Upper lobe of right lung (tissue), 1 donor: Measurements from ENCODE around the gene FAM228B. TPM values are rescaled to one million over a fixed set of nuclear protein-coding genes. Genes with fewer than 3 reads are reported as not detected.

Experiments
- ATAC-seq: fragments of 200-7000 bp; cut with Tn5 transposase; one replicate; pipeline ENCODE4 v1.9.1; 2020; ENCODE audit warnings: mild to moderate bottlenecking, moderate library complexity
- DNase-seq: peaks from one replicate; pipeline ENCODE4 v3.0.0-alpha.2; 2020
- H3K27ac ChIP-seq: fragments of 200-600 bp; one replicate; pipeline ENCODE4 v1.8.0; 2022
- H3K27me3 ChIP-seq: fragments of 200-600 bp; one replicate; pipeline ENCODE4 v1.8.0; 2022; ENCODE audit warnings: mild to moderate bottlenecking
- H3K36me3 ChIP-seq: fragments of 200-600 bp; one replicate; pipeline ENCODE4 v1.8.0; 2022
- H3K4me1 ChIP-seq: fragments of 200-600 bp; one replicate; pipeline ENCODE4 v1.8.0; 2022
- H3K4me3 ChIP-seq: fragments of 200-600 bp; one replicate; pipeline ENCODE4 v1.8.0; 2022; ENCODE audit warnings: mild to moderate bottlenecking
- H3K9me3 ChIP-seq: fragments of 200-600 bp; one replicate; pipeline ENCODE4 v1.8.0; 2022
- CTCF ChIP-seq: fragments of 200-600 bp; IDR thresholded peaks from one replicate; pipeline ENCODE4 v1.8.0; 2022; ENCODE audit warnings: antibody characterized with exemption
- intact Hi-C: fragments of 100-400 bp; cut with DNase I; formaldehyde crosslinking; loops from one replicate; pipeline ENCODE4 v1.11.0; 2022
- total RNA-seq: library from RNA; stranded (reverse); fragmentation: NEBNext Ultra II Directional; extraction: Animal tissue kit (Norgen Biotek cat#: 25700); gene quantifications from one replicate; pipeline ENCODE4 v1.2.1, GENCODE V29; 2021
- donor health status: DM: no; HTN: yes; CAD: no; lungs with severe emphysema.

The FAM228B gene
- total RNA-seq, 1 donor from 2014 or later = 28.4 TPM

DNA sequence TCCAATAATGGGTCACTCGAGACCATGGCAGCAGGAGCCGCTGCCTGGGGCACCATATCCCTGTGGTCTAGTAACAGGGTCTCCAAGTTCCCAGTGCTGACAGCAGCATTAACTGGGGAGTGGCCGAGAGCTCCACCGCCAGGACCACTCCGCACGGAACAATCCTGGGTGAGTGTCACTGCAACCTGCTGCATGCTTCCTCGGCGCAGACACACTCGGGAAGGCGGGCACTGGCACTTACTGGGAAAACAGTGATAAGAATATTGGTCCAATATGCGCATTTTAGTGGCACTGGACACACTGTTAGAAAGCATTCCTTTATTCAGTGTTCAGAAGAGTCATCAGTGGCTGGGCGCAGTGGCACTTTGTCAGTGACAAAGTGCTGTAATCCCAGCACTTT lies 81.2 kb downstream of the FAM228B start:
- no peak overlapping the region for H3K4me3 ChIP-seq
- H3K4me1 ChIP-seq = no peaks in the 10 kb centered on the region
- ATAC-seq (no peak), DNase-seq (no peak)
- intact Hi-C loops = no loop called here
- no peaks in the 10 kb centered on the region for H3K27me3 ChIP-seq
- H3K27ac ChIP-seq = no peak overlapping the region
- H3K9me3 ChIP-seq = no peaks in the 10 kb centered on the region
- no peak for TF ChIP-seq CTCF
- peaks cover 63% of the 10 kb centered on the region for H3K36me3 ChIP-seq

DNA sequence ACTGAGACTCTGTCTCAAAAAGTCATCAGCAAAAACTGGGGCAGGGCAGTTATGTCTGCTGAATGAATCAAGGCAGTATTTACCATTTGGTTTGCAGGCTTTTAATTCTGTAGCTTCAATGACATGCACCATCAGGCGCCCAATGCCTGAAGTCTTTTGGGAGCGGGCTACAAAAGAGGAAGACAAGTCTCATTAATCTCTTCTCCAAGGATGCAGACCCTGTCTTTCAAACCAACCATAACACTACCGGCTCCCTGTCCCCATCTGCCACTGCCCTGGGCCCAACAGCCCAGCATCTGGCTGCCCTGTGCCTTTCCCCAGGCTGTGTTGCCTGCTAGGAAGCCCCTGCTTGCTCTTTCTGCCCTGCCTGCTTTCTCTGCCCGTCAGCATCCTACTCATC lies 81.9 kb downstream of the FAM228B start:
- no peaks in the 10 kb centered on the region for H3K4me1 ChIP-seq
- DNase-seq = no peak
- no peaks in the 10 kb centered on the region for H3K9me3 ChIP-seq
- no peak overlapping the region for H3K27ac ChIP-seq
- intact Hi-C loops = no loop called here
- H3K36me3 ChIP-seq = peaks cover 69% of the 10 kb centered on the region
- no peak overlapping the region for H3K4me3 ChIP-seq
- ATAC-seq = no peak
- no peaks in the 10 kb centered on the region for H3K27me3 ChIP-seq
- TF ChIP-seq CTCF = no peak

DNA sequence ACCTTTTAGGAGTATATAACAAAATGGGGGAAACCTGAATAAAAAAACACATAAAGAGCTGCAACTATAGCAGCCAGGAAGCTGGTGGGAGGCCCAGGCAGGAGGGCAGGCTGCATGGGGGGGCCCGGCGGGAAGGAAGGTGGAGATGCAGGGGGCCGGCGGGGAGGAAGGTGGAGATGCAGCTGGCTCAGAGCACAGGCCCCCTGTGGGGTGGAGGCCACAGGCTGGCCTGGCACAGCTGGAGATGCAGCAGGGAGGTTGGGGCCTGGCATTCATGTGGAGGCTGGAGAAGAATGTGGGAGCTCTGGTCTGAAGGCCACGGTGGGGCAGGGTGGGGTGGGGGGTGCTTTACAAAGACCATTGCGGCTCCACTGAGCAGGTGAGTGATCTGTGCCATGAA lies 83.0 kb downstream of the FAM228B start:
- ATAC-seq (no peak), DNase-seq (no peak)
- no peaks in the 10 kb centered on the region for H3K4me1 ChIP-seq
- H3K4me3 ChIP-seq = no peak overlapping the region
- no peaks in the 10 kb centered on the region for H3K27me3 ChIP-seq
- H3K27ac ChIP-seq = no peak overlapping the region
- intact Hi-C loops = no loop called here
- peaks cover 80% of the 10 kb centered on the region for H3K36me3 ChIP-seq
- no peaks in the 10 kb centered on the region for H3K9me3 ChIP-seq
- no peak for TF ChIP-seq CTCF

GRCh38 chr2:24206714-24207113 lies 83.4 kb downstream of the FAM228B start:
- no peaks in the 10 kb centered on the region for H3K9me3 ChIP-seq
- no peak for ATAC-seq
- no peak overlapping the region for H3K27ac ChIP-seq
- no peaks in the 10 kb centered on the region for H3K27me3 ChIP-seq
- DNase-seq = no peak
- TF ChIP-seq CTCF = no peak
- intact Hi-C loops = no loop called here
- H3K4me1 ChIP-seq = no peaks in the 10 kb centered on the region
- no peak overlapping the region for H3K4me3 ChIP-seq
- peaks cover 85% of the 10 kb centered on the region for H3K36me3 ChIP-seq

GRCh38 chr2:24207359-24207758 lies 84.1 kb downstream of the FAM228B start:
- no peak for ATAC-seq
- Histone ChIP-seq H3K4me3 (no peak overlapping the region), H3K36me3 (peaks cover 90% of the 10 kb centered on the region), H3K27ac (no peak overlapping the region), H3K27me3 (no peaks in the 10 kb centered on the region), H3K9me3 (no peaks in the 10 kb centered on the region), H3K4me1 (no peaks in the 10 kb centered on the region)
- no peak for DNase-seq
- intact Hi-C loops = no loop called here
- no peak for TF ChIP-seq CTCF

DNA sequence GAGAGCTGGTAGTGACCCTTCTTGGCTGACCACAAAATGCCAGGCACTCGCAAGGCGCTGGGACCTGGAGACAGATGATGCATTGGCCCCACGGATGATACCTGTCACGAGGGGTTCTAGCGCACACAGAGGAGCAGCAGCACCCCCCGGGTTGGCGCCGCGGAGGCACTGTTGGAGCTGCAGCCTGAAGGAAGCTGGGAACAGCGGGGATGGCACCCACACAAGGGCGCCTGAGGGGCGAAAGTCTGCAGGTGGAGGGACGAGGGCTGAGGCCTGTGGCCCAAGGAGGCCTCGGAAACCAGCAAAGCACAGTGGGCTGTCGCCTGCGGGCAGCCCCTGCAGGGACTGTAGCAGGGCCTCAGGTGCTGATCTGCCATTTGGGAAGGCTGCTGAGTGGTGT lies 85.2 kb downstream of the FAM228B start:
- ATAC-seq = no peak
- Histone ChIP-seq H3K9me3 (no peaks in the 10 kb centered on the region), H3K27me3 (no peaks in the 10 kb centered on the region), H3K36me3 (peaks cover 89% of the 10 kb centered on the region), H3K27ac (no peak overlapping the region), H3K4me1 (no peaks in the 10 kb centered on the region), H3K4me3 (no peak overlapping the region)
- DNase-seq = no peak
- intact Hi-C loops = no loop called here
- no peak for TF ChIP-seq CTCF
